Stimulated activated naive CD8-positive, alpha-beta T cell treated with anti-CD3 and anti-CD28 coated beads, Interleukin-15, amount 100 ng/mL, for 72 hours (primary cell): ENCODE measurements around the gene TBCB.

Experiments
- ATAC-seq: fragments of 150-1000 bp; cut with Tn5 transposase; 2 replicates; pipeline ENCODE4 v1.10.0; 2021; ENCODE audit warnings: mild to moderate bottlenecking, moderate library complexity
- DNase-seq, 2 donors: peaks; one replicate each; pipeline ENCODE4 v3.0.0; 2021 to 2022
- H3K27ac Mint-ChIP-seq, 2 donors: one replicate each; pipeline ENCODE4 v1.8.0; 2022; ENCODE audit warnings: mild to moderate bottlenecking in 2 of 2, mixed read lengths in 2 of 2, moderate library complexity in 2 of 2
- H3K27me3 Mint-ChIP-seq: one replicate; pipeline ENCODE4 v1.8.0; 2022; ENCODE audit warnings: mixed read lengths
- H3K4me1 Mint-ChIP-seq: one replicate; pipeline ENCODE4 v1.8.0; 2022; ENCODE audit warnings: mild to moderate bottlenecking, mixed read lengths
- H3K4me3 Mint-ChIP-seq, 2 donors: one replicate each; pipeline ENCODE4 v1.8.0; 2022; ENCODE audit warnings: mild to moderate bottlenecking in 2 of 2, mixed read lengths in 2 of 2, moderate library complexity in 1 of 2
- H3K9me3 Mint-ChIP-seq, 2 donors: one replicate each; pipeline ENCODE4 v1.8.0; 2022; ENCODE audit warnings: mixed read lengths in 2 of 2

The TBCB gene

GRCh38 chr19:36093146-36093662 is 22.1 kb upstream of the TBCB start:
- H3K27me3 Mint-ChIP-seq, result no peaks in the 10 kb centered on the region
- peak overlapping the region; percentile 36 to 62 for H3K27ac Mint-ChIP-seq
- peaks cover 29% of the 10 kb centered on the region for H3K4me1 Mint-ChIP-seq
- ATAC-seq, result peak; percentile 92
- DNase-seq, result peak; percentile 30 to 46
- H3K9me3 Mint-ChIP-seq, result no peaks in the 10 kb centered on the region
- peak overlapping the region; percentile 20 to 55 for H3K4me3 Mint-ChIP-seq

- Mint-ChIP-seq H3K9me3 (no peaks in the 10 kb centered on the region), H3K27ac (peak overlapping the region in 1 of 2 donors; percentile 62), H3K4me1 (peaks cover 29% of the 10 kb centered on the region), H3K27me3 (no peaks in the 10 kb centered on the region), H3K4me3 (no peak overlapping the region)
- DNase-seq (no peak), ATAC-seq (no peak)
Measured at GRCh38 chr19:36093687-36094086, 21.6 kb upstream of the TBCB start.

GRCh38 chr19:36097036-36097435 is 18.2 kb upstream of the TBCB start:
- H3K27me3 Mint-ChIP-seq, result no peaks in the 10 kb centered on the region

DNA sequence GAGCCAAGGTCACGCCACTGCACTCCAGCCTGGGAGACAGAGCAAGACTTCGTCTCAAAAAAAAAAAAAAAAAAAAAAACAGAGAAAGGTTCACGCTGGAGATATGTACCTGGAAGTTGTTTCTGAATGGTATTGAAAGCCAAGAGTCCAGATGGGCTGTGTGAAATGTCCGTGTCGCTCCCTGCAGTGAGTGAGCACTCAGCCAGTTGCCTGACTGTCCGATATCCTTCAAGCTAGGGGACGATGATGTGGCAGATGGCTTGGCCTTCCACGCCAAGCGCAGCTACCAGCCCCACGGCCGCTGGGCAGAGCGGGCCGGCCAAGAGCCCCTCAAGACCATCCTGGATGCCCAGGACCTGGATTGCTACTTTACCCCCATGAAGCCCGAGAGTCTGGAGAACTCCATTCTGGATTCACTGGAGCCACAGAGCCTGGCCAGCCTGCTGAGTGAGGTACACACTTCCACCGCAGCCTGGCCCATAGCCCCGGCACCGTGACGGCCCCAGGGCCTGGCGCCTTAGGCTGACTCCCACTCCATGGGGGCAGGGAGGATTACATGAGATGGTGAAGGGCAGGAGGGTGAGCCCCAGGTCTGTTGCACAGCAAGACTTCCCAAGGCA is 16.0 kb upstream of the TBCB start:
- DNase-seq (no peak), ATAC-seq (no peak)
- H3K9me3 Mint-ChIP-seq, result no peaks in the 10 kb centered on the region
- H3K27ac Mint-ChIP-seq, result no peak overlapping the region
- no peaks in the 10 kb centered on the region for H3K27me3 Mint-ChIP-seq
- no peak overlapping the region for H3K4me3 Mint-ChIP-seq
- H3K4me1 Mint-ChIP-seq, result no peaks in the 10 kb centered on the region

More at GRCh38 chr19:36097036-36097435, 18.2 kb upstream of the TBCB start:
- no peak overlapping the region for H3K4me3 Mint-ChIP-seq
- H3K27ac Mint-ChIP-seq, result peak overlapping the region; percentile 10 to 72
- ATAC-seq, result no peak
- peaks cover 21% of the 10 kb centered on the region for H3K4me1 Mint-ChIP-seq
- DNase-seq, result no peak
- H3K9me3 Mint-ChIP-seq, result no peaks in the 10 kb centered on the region

DNA sequence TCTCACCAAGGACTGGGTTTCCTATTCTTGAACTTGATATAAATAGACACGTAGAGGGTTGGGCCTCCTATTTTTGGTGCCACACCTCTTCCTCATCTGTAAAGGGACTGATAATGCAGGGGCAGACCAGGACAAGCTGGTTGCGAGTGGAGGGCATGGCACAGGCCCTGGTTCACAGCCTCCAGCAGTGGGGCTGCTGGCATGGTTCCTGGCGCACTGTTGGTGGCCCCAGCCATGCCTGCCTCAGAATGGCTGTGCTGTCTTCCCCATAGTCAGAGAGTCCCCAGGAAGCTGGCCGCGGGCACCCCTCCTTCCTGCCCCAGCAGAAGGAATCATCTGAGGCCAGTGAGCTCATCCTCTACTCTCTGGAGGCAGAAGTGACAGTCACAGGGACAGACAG is 14.8 kb upstream of the TBCB start:
- no peak overlapping the region for H3K27ac Mint-ChIP-seq
- DNase-seq (no peak), ATAC-seq (no peak)
- H3K9me3 Mint-ChIP-seq, result no peaks in the 10 kb centered on the region
- H3K4me3 Mint-ChIP-seq, result no peak overlapping the region
- no peaks in the 10 kb centered on the region for H3K4me1 Mint-ChIP-seq
- H3K27me3 Mint-ChIP-seq, result no peaks in the 10 kb centered on the region

DNA sequence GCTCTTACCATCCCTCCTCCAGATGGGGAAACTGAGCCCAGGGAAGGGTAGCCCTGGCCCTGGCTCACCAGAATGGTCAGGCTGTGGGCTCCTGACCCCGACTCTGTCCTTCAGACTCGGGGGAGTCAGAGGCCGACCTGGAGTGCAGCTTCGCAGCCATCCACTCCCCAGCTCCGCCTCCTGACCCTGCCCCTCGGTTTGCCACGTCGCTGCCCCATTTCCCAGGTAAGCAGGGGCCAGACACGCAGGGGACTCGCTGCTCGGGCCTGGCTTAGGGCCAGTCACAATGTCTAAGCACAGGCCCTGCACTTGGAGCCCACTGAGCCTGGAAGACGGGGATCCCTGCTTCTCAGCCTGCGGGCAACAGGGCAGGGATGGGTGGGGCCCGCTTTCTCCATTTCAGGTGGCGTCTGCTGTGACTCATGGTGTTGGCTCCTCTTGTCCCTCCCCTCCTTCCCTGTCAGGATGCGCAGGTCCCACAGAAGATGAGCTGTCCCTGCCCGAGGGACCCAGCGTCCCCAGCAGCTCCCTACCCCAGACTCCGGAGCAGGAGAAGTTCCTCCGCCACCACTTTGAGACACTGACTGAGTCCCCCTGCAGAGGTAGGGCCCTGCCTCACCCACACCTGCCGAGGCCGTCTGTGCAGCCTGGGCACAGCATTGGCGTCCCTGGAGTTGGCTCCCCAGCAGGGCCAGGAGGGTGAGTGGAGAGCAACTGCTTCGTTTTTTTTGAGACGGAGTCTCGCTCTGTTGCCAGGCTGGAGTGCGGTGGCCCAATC is 13.5 kb upstream of the TBCB start:
- H3K27ac Mint-ChIP-seq, result peak overlapping the region in 1 of 2 donors; percentile 19
- no peaks in the 10 kb centered on the region for H3K9me3 Mint-ChIP-seq
- no peak for DNase-seq
- ATAC-seq, result no peak
- H3K4me3 Mint-ChIP-seq, result no peak overlapping the region
- no peaks in the 10 kb centered on the region for H3K27me3 Mint-ChIP-seq
- no peaks in the 10 kb centered on the region for H3K4me1 Mint-ChIP-seq

DNA sequence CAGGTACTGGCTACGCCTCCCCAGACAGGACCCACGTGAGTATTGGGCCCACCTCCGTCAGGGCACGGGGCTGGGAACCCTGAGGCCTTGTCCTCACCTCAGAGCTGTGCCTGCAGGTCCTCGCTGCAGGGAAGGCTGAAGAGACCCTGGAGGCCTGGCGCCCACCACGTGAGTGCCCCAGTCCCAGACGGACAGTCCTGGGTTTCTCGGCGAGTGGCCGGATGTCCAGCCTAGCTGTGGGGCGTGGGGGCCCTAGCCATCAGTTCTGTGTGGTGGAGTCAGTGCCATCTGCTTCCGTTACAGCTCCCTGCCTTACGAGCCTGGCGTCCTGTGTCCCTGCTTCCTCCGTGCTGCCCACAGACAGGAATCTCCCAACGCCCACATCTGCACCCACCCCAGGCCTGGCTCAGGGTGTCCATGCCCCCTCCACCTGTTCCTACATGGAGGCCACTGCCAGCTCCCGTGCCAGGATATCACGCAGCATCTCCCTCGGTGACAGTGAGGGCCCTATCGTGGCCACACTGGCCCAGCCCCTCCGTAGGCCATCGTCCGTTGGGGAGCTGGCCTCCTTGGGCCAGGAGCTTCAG is 12.1 kb upstream of the TBCB start:
- peak overlapping the region in 1 of 2 donors; percentile 48 for H3K27ac Mint-ChIP-seq
- ATAC-seq, result no peak
- H3K4me1 Mint-ChIP-seq, result no peaks in the 10 kb centered on the region

DNA sequence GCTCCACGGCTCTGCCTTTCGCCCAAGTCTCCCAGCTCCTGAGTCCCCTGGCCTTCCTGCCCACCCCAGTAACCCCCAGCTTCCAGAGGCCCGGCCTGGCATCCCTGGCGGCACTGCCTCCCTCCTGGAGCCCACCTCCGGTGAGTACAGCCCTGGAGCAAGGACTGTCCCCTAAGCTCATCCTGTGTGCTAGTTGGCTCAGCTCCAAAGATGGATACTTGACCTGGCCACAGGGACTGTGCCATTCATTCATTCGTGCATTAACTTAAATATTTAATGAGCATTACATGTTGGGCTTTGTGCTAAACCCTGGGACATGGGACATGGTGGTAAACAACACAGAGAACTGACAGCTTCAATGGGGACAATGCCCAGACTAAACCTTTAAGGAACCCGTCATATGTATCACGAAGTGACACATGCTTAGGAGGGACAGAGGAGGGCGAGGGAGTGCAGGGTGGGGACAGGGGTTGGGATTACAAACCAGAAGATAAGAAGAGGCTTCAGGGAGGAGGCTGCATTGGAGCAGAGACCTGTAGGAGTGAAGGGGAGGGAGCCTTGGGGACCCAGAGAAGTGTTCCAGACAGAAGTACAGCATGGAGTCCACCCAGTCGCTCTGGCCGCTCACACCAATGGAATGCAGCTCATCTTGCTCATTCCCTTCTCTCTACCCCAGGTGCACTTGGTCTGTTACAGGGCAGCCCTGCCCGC is 11.3 kb upstream of the TBCB start:
- DNase-seq (no peak), ATAC-seq (no peak)
- H3K27me3 Mint-ChIP-seq, result no peaks in the 10 kb centered on the region
- no peaks in the 10 kb centered on the region for H3K9me3 Mint-ChIP-seq
- H3K4me3 Mint-ChIP-seq, result no peak overlapping the region
- peak overlapping the region in 1 of 2 donors; percentile 63 for H3K27ac Mint-ChIP-seq
- no peaks in the 10 kb centered on the region for H3K4me1 Mint-ChIP-seq

More for the DNA sequence above, 12.1 kb upstream of the TBCB start:
- no peak overlapping the region for H3K4me3 Mint-ChIP-seq
- no peaks in the 10 kb centered on the region for H3K9me3 Mint-ChIP-seq
- no peak for DNase-seq
- no peaks in the 10 kb centered on the region for H3K27me3 Mint-ChIP-seq

DNA sequence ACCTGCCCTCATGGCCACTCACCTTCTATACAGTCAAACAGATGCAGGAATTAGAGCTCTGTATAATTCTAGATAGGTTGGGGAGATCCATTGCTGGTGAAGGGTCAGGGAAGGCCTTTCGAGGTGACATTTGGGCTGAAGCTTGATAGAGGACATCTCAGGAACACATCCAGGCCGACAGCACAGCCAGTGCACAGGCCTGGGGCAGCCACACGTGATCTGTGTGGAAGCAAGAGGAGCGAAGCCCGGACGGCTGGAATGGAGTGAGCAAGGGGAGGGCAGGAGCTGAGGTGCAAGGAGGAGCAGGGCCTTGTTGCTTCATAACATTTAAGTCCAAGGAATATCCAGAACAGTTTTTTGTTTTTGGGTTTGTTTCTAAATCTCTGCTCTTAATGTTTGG is 8.8 kb upstream of the TBCB start:
- ATAC-seq (no peak), DNase-seq (no peak)
- H3K9me3 Mint-ChIP-seq, result no peaks in the 10 kb centered on the region
- no peak overlapping the region for H3K4me3 Mint-ChIP-seq
- H3K27me3 Mint-ChIP-seq, result no peaks in the 10 kb centered on the region
- H3K27ac Mint-ChIP-seq, result peak overlapping the region in 1 of 2 donors; percentile 20
- no peaks in the 10 kb centered on the region for H3K4me1 Mint-ChIP-seq

DNA sequence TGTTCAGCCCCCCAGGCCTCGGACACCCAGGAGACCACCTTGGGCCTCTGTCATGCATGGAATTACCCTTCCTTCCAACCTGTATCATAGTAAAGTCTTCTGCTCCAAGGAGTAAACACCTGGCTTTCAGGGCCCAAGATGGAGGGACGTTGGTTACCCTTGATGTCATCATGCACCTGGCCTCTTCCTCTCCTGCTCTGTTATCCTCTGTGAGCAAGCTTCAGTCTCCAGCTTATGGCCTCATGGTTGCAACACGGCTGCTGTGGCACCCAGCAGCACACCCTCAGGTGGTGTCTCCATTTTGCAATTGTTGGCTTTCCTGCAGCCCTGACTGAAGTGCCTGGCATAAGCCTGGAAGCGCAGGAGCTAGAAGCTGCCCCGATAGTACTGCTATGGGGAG is 8.3 kb upstream of the TBCB start:
- no peak for DNase-seq
- Mint-ChIP-seq H3K9me3 (no peaks in the 10 kb centered on the region), H3K27me3 (no peaks in the 10 kb centered on the region), H3K4me3 (no peak overlapping the region), H3K27ac (peak overlapping the region; percentile 8 to 21), H3K4me1 (no peaks in the 10 kb centered on the region)
- ATAC-seq, result no peak

DNA sequence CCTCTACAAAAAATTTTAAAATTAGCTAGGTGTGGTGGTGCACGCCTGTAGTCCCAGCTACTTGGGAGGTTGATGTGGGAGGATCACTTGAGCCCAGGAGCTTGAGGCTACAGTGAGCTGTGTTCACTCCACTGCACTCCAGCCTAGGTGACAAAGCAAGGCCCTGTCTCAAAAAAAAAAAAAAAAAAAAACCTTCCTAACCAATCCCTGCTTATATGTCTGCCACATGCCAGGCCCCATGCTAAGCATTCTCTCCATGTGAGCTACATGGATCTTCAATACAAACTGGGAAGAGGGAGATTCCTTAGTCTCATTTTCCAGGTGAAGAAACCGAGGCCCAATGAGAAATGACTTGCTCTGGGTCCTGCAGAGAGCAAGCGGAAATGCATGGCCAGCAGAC is 6.6 kb upstream of the TBCB start:
- H3K27me3 Mint-ChIP-seq, result no peaks in the 10 kb centered on the region
- H3K4me3 Mint-ChIP-seq, result no peak overlapping the region
- H3K4me1 Mint-ChIP-seq, result peaks cover 12% of the 10 kb centered on the region
- H3K9me3 Mint-ChIP-seq, result no peaks in the 10 kb centered on the region
- no peak for DNase-seq
- no peak for ATAC-seq
- H3K27ac Mint-ChIP-seq, result no peak overlapping the region

DNA sequence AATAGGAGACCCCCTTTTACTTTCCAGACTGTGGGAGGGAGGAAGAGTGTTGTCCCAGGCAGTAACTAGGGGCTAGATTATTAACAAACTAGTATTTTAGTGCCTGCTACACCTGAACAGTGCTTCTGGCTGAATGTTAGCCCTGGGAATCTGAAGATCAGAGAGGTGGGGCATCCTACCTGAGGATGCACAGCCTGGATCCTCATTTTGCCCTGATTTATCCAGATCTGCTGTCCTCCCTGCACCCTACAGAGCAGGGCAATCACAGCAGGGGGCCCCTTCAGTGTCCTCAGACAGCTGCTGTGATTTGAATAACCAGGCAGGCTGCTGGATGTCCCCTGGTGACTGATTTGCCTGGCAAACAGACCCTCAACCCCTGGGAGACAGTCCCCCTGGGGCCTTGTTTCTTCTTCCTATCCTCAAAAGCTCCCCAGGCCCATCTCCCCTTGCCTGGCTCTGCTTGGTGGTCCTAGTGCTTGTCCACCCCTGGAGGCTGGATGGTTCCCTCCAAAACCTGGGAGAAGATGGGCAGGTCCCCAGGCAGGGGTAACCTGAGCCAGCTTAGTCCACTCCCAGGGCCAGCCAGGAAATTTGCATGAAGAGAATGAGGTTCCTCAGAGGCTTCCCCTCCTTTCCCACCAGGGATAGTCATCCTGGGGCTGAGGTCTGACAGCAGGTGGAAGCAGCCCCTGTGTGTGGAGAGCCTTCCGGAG is 4.6 kb upstream of the TBCB start, which contains the start of gene OVOL3:
TSS of gene OVOL3 (plus strand) at position 657 of the 713 bp plus-strand sequence. CDS start 60 bp downstream, outside the sequence.
- ATAC-seq (no peak), DNase-seq (no peak)
- Mint-ChIP-seq H3K27me3 (no peaks in the 10 kb centered on the region), H3K4me1 (peaks cover 23% of the 10 kb centered on the region), H3K4me3 (no peak within 1 kb of the TSS), H3K9me3 (no peaks in the 10 kb centered on the region), H3K27ac (peak within 1 kb of the TSS; percentile 57 to 93)

- Mint-ChIP-seq H3K27ac (no peak overlapping the region), H3K4me3 (no peak overlapping the region), H3K27me3 (no peaks in the 10 kb centered on the region), H3K9me3 (no peaks in the 10 kb centered on the region), H3K4me1 (peaks cover 28% of the 10 kb centered on the region)
- ATAC-seq (no peak), DNase-seq (no peak)
Measured at GRCh38 chr19:36111200-36111539, 4.1 kb upstream of the TBCB start.

GRCh38 chr19:36112678-36113077 is 2.6 kb upstream of the TBCB start:
- no peaks in the 10 kb centered on the region for H3K9me3 Mint-ChIP-seq

GRCh38 chr19:36113425-36113824 is 1.8 kb upstream of the TBCB start:
- ATAC-seq, result no peak
- Mint-ChIP-seq H3K27me3 (no peaks in the 10 kb centered on the region), H3K4me1 (peaks cover 48% of the 10 kb centered on the region), H3K27ac (peak overlapping the region; percentile 27 to 99), H3K9me3 (no peaks in the 10 kb centered on the region), H3K4me3 (peak overlapping the region; percentile 99)
- DNase-seq, result no peak

More at GRCh38 chr19:36112678-36113077, 2.6 kb upstream of the TBCB start:
- Mint-ChIP-seq H3K4me1 (peaks cover 40% of the 10 kb centered on the region), H3K27ac (peak overlapping the region in 1 of 2 donors; percentile 72), H3K27me3 (no peaks in the 10 kb centered on the region), H3K4me3 (peak overlapping the region; percentile 67 to 99)
- no peak for ATAC-seq
- DNase-seq, result no peak
